Measurements from ENCODE around the gene CDKN1A. TPM values are rescaled to one million over a fixed set of nuclear protein-coding genes. Genes with fewer than 3 reads are reported as not detected.
A peak's percentile ranks its signal among the peaks of the same experiment; 100 is the strongest.

Gene CDKN1A
- total and polyA plus RNA-seq, 9 of the 15 experiments (the other 6 are each of a cell fraction or from before 2014, with no cell fraction given) = 0.25 to 8.1 (median 5.1) TPM

- TF ChIP-seq ZNF511 (CRISPR knock-in tag; IDR thresholded peaks at IDR 0.05) = no peak
These were observed 4.0 kb downstream of the CDKN1A start (continued) for GRCh38 chr6:36682328-36683144.

GRCh38 chr6:36683145-36683655 is 4.7 kb downstream of the CDKN1A start:
- BruUV-seq (replicated peaks) = no TSS peak
- Histone ChIP-seq H3K9me1 (ENCODE audit: control insufficient read depth, insufficient read depth, low read length) (no peaks in the 10 kb centered on the region), H3K36me3 (ENCODE audit: control insufficient read depth, insufficient read depth, low read length) (no peaks in the 10 kb centered on the region; the same call in 2 of the 3 replicates), H3K27ac (ENCODE audit: extremely low read depth, low read depth, low read length) (no peak overlapping the region), H3K4me2 (ENCODE audit: insufficient read depth, low read length) (no peak overlapping the region), H3K9ac (ENCODE audit: insufficient read depth in 1 of 2, low read depth in 2 of 2, low read length in 2 of 2) (no peak overlapping the region; a peak in 1 of 4 replicates), H3K4me3 (no peak overlapping the region), H4K20me1 (replicated peaks; ENCODE audit: control insufficient read depth, insufficient read depth, low read length) (no peaks in the 10 kb centered on the region), H3K27me3 (ENCODE audit: control insufficient read depth in 2 of 2, insufficient read depth in 2 of 2, low read length in 2 of 2) (peaks cover 0 to 15% of the 10 kb centered on the region in 2 experiments; a peak in 2 of 5 replicates), H3K4me1 (replicated peaks in 1 of 2; ENCODE audit: control insufficient read depth in 2 of 2, insufficient read depth in 2 of 2, low read length in 2 of 2) (peaks cover 30 to 40% of the 10 kb centered on the region in 2 experiments), H2AFZ (ENCODE audit: low read depth, low read length) (no peak overlapping the region), H3K79me2 (ENCODE audit: control insufficient read depth, insufficient read depth, low read length) (no peaks in the 10 kb centered on the region; the same call in 2 of the 3 replicates), H3K9me3 (replicated peaks; ENCODE audit: control insufficient read depth, insufficient read depth, low read depth, low read length) (no peaks in the 10 kb centered on the region)
- in situ Hi-C loops (cut with MboI) (loop anchor here (5.0 kb wide), 1 partner anchor 61 kb away; no protein-coding TSS in a partner anchor), intact Hi-C loops (cut with micrococcal nuclease) (no loop called here)
- TF ChIP-seq KAT8 (IDR thresholded peaks at IDR 0.05; ENCODE audit: low read depth) (no peak), RBM25 (IDR thresholded peaks at IDR 0.05; ENCODE audit: low read depth, low read length, severe bottlenecking) (peak; percentile 78), BCOR (IDR thresholded peaks at IDR 0.05) (peak; percentile 60)
- POLR2A ChIA-PET = interaction anchor here (0.6 to 1.7 kb wide), 4 partner anchors 74 to 303 kb away, joined by 3 to 5 read pairs (median 4); no protein-coding TSS in a partner anchor
- WGBS (ENCODE audit: insufficient coverage, low coverage, missing lambda C conversion rate) = 58% methylated on average over 6 of the region's 6 CpGs
- FAIRE-seq (peak; percentile 32), ATAC-seq (no peak), DNase-seq (ENCODE audit: extremely low read depth in 1 of 4, low spot score in 3 of 4) (no peak)
- CTCF ChIA-PET (ENCODE audit: low intra/inter-chr PET ratio) = interaction anchor here (0.7 kb wide), 1 partner anchor 259 kb away, joined by 3 read pairs; no protein-coding TSS in a partner anchor

Data from K562 (cell line).